Fibroblast of gingiva (primary cell): ENCODE measurements around the gene AHCYL2.
"Not testable (repeated sequence)": the region's sequence is repeated elsewhere in the genome, so short reads cannot be mapped to it uniquely, and the experiment has no call there.

Experiments
- DNase-seq: peaks from one replicate; pipeline ENCODE4 v3.0.0-alpha.2; 2011; ENCODE audit warnings: low read depth

The AHCYL2 gene

GRCh38 chr7:129244220-129244619 lies 19.4 kb downstream of the AHCYL2 start:
- no peak for DNase-seq

- no peak for DNase-seq
Observed at GRCh38 chr7:129245533-129245932, 20.7 kb downstream of the AHCYL2 start.

- no peak for DNase-seq
Observed at GRCh38 chr7:129247087-129247486, 22.3 kb downstream of the AHCYL2 start.

GRCh38 chr7:129252128-129252527 lies 27.3 kb downstream of the AHCYL2 start:
- DNase-seq, result no peak

- DNase-seq, result not testable (repeated sequence)
Observed at GRCh38 chr7:129252603-129253002, 27.8 kb downstream of the AHCYL2 start.

- DNase-seq, result no peak
Observed at GRCh38 chr7:129255800-129256199, 31.0 kb downstream of the AHCYL2 start.

GRCh38 chr7:129256221-129256620 lies 31.4 kb downstream of the AHCYL2 start:
- DNase-seq, result no peak

- DNase-seq, result no peak
Observed at GRCh38 chr7:129257168-129257567, 32.3 kb downstream of the AHCYL2 start.

GRCh38 chr7:129258649-129259389 lies 34.0 kb downstream of the AHCYL2 start:
- no peak for DNase-seq

GRCh38 chr7:129262324-129262723 lies 37.5 kb downstream of the AHCYL2 start:
- no peak for DNase-seq

- DNase-seq, result no peak
Observed at GRCh38 chr7:129263168-129263567, 38.3 kb downstream of the AHCYL2 start.

GRCh38 chr7:129264534-129264933 lies 39.7 kb downstream of the AHCYL2 start:
- no peak for DNase-seq

- no peak for DNase-seq
Observed at GRCh38 chr7:129265328-129265727, 40.5 kb downstream of the AHCYL2 start.

- DNase-seq, result no peak
Observed at GRCh38 chr7:129266181-129266580, 41.4 kb downstream of the AHCYL2 start.

- no peak for DNase-seq
Observed at GRCh38 chr7:129270077-129270476, 45.2 kb downstream of the AHCYL2 start.

- peak; percentile 63 for DNase-seq
Observed at GRCh38 chr7:129271500-129272355, 46.9 kb downstream of the AHCYL2 start.

- DNase-seq, result no peak
Observed at GRCh38 chr7:129273936-129274335, 49.1 kb downstream of the AHCYL2 start.

GRCh38 chr7:129277629-129278028 lies 52.8 kb downstream of the AHCYL2 start:
- DNase-seq, result no peak

- no peak for DNase-seq
Observed at GRCh38 chr7:129278688-129279087, 53.9 kb downstream of the AHCYL2 start.

GRCh38 chr7:129279757-129280156 lies 54.9 kb downstream of the AHCYL2 start:
- DNase-seq, result no peak

GRCh38 chr7:129281163-129281562 lies 56.3 kb downstream of the AHCYL2 start:
- no peak for DNase-seq

- no peak for DNase-seq
Observed at GRCh38 chr7:129282865-129283264, 58.0 kb downstream of the AHCYL2 start.

- DNase-seq, result no peak
Observed at GRCh38 chr7:129283936-129284335, 59.1 kb downstream of the AHCYL2 start.
